Measurements from ENCODE around the gene OCA2.

The OCA2 gene

DNA sequence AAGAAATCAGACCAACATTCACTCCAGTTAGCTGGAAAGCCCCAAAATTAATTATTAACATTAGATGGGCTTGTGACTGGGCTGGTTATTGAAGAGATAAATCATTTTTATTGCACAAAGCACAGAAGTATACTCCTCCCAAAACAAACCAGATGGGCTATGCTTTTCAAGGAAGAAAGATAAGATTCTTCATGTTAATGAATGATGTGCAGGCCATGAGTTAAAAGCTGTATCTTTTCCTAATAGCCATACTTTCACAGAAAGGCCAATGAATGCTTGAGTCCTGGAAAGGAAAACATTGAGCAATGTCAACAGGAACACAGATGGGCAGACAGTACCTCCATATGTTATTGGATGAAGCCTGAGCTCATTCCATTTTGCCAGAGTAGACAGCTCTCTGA lies 55.4 kb downstream of the OCA2 start:
- no peak for DNase-seq (ENCODE audit: low read depth, low spot score)
- no peaks in the 10 kb centered on the region for H3K36me3 ChIP-seq (ENCODE audit: insufficient read depth, insufficient read length, low read length)
- no peak overlapping the region for H3K9ac ChIP-seq (ENCODE audit: insufficient read length, low read depth)
- no peaks in the 10 kb centered on the region for H3K9me3 ChIP-seq (ENCODE audit: insufficient read depth, low read length)
- H3K4me1 ChIP-seq (ENCODE audit: insufficient read depth, insufficient read length), result no peaks in the 10 kb centered on the region
- no peak overlapping the region for H3K4me3 ChIP-seq (ENCODE audit: insufficient read length, low read depth)
- H3K27me3 ChIP-seq (ENCODE audit: insufficient read depth, insufficient read length), result no peaks in the 10 kb centered on the region
- TF ChIP-seq SUZ12 (IDR thresholded peaks at IDR 0.05; ENCODE audit: extremely low read depth, insufficient read depth, insufficient read length) (no peak), ZNF274 (IDR thresholded peaks at IDR 0.05; ENCODE audit: low read depth, low read length) (no peak), YY1 (IDR thresholded peaks at IDR 0.05; ENCODE audit: insufficient read depth, insufficient read length) (no peak)

DNA sequence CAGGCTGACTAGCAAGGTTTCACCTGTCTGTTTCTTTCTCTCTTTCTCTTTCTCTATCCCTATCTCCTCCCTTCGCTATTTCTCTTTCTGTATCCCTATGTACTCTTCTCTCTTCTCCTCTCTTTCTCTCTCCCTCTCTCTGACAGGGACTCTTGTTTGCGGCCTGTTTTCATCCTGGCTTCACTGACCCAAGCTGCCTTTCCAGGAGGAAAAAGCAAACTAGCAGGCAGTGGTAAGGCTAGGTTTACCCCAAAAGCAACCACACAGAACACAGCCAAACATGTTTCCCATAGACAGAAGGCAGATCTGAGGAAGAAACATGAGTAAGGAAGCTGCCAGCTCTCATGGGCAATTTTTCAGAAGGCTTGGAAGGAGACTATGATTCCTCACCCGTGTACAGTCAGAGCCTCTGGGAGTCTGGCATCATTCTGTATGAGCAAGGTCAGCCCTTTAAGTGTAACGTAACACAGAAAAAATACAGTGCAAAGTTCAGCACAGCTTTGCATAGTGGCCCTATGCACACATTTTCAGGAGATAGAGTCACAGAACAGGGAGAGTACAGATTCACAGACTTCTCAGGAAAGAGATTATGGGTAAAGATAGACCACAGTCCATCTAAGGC lies 61.0 kb downstream of the OCA2 start:
- Histone ChIP-seq H3K4me1 (ENCODE audit: insufficient read depth, insufficient read length) (no peaks in the 10 kb centered on the region), H3K4me3 (ENCODE audit: insufficient read length, low read depth) (no peak overlapping the region), H3K9me3 (ENCODE audit: insufficient read depth, low read length) (no peaks in the 10 kb centered on the region), H3K27me3 (ENCODE audit: insufficient read depth, insufficient read length) (no peaks in the 10 kb centered on the region), H3K36me3 (ENCODE audit: insufficient read depth, insufficient read length, low read length) (no peaks in the 10 kb centered on the region), H3K9ac (ENCODE audit: insufficient read length, low read depth) (no peak overlapping the region)
- TF ChIP-seq ZNF274 (IDR thresholded peaks at IDR 0.05; ENCODE audit: low read depth, low read length), result no peak
- TF ChIP-seq YY1 (IDR thresholded peaks at IDR 0.05; ENCODE audit: insufficient read depth, insufficient read length), result no peak
- TF ChIP-seq SUZ12 (IDR thresholded peaks at IDR 0.05; ENCODE audit: extremely low read depth, insufficient read depth, insufficient read length), result no peak
- no peak for DNase-seq (ENCODE audit: low read depth, low spot score)

DNA sequence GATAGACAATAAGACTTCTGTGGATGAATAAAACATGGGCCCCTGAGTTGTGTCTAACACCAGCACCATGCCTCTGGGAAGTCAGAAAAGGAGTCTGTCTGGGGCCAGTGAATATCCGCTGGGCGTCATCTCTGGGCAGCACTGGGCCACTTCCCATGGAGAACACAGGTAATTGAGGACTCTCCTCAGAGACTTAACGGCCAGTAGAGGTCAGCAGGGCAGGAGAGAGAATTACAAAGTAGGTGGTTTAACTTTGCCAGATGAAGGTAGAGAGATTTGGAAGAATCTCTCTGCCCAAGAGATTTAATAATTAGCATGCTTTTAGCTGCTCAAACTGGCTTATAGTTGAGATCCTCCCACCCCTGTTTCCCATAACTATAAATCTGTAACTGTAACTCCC lies 65.7 kb downstream of the OCA2 start:
- H3K9me3 ChIP-seq (ENCODE audit: insufficient read depth, low read length), result no peaks in the 10 kb centered on the region
- no peaks in the 10 kb centered on the region for H3K27me3 ChIP-seq (ENCODE audit: insufficient read depth, insufficient read length)
- DNase-seq (ENCODE audit: low read depth, low spot score), result no peak
- no peak for TF ChIP-seq ZNF274 (IDR thresholded peaks at IDR 0.05; ENCODE audit: low read depth, low read length)
- no peak for TF ChIP-seq SUZ12 (IDR thresholded peaks at IDR 0.05; ENCODE audit: extremely low read depth, insufficient read depth, insufficient read length)
- TF ChIP-seq YY1 (IDR thresholded peaks at IDR 0.05; ENCODE audit: insufficient read depth, insufficient read length), result no peak
- no peak overlapping the region for H3K4me3 ChIP-seq (ENCODE audit: insufficient read length, low read depth)
- H3K36me3 ChIP-seq (ENCODE audit: insufficient read depth, insufficient read length, low read length), result no peaks in the 10 kb centered on the region
- H3K4me1 ChIP-seq (ENCODE audit: insufficient read depth, insufficient read length), result no peaks in the 10 kb centered on the region
- H3K9ac ChIP-seq (ENCODE audit: insufficient read length, low read depth), result no peak overlapping the region

DNA sequence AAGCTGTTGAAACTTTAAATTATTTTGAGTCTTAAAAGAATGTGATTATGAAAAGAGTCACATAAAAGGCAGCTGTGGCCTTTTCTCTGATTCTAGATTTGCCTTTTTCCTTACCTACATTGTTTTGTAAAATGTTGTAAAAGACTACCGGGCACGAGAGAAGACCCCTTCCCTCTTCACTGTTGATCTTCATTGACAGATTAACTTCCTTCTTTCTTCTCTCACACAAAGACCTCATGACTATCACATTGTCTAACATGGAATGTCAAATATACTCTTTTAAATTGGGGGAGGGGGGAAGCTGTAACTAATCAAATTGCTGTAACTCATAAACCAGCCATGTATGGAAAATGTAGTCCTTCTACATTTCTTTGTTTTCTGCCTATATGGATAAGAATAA lies 68.3 kb downstream of the OCA2 start:
- no peaks in the 10 kb centered on the region for H3K9me3 ChIP-seq (ENCODE audit: insufficient read depth, low read length)
- no peaks in the 10 kb centered on the region for H3K27me3 ChIP-seq (ENCODE audit: insufficient read depth, insufficient read length)
- H3K4me1 ChIP-seq (ENCODE audit: insufficient read depth, insufficient read length), result no peaks in the 10 kb centered on the region
- H3K4me3 ChIP-seq (ENCODE audit: insufficient read length, low read depth), result no peak overlapping the region
- no peak for DNase-seq (ENCODE audit: low read depth, low spot score)
- H3K36me3 ChIP-seq (ENCODE audit: insufficient read depth, insufficient read length, low read length), result no peaks in the 10 kb centered on the region
- TF ChIP-seq ZNF274 (IDR thresholded peaks at IDR 0.05; ENCODE audit: low read depth, low read length) (no peak), SUZ12 (IDR thresholded peaks at IDR 0.05; ENCODE audit: extremely low read depth, insufficient read depth, insufficient read length) (no peak), YY1 (IDR thresholded peaks at IDR 0.05; ENCODE audit: insufficient read depth, insufficient read length) (no peak)
- no peak overlapping the region for H3K9ac ChIP-seq (ENCODE audit: insufficient read length, low read depth)

DNA sequence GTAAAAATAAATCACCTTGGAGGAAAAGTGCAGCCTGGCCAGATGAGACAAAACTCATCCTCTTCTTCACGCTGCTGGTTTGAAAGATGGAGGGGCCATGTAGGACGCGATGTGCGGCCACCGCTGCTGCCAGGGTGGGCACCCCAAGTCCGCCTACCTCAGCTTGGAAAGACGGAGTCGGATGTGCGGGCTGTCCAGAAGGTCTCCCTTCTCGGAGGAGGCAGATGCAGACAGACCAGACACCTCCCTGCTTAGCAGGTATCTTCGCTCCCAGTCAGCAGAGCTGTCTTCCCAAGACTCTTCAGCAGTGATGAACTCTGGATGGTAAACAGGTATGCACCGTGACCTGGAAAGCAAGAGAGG lies 71.4 kb downstream of the OCA2 start:
- no peaks in the 10 kb centered on the region for H3K27me3 ChIP-seq (ENCODE audit: insufficient read depth, insufficient read length)
- no peaks in the 10 kb centered on the region for H3K36me3 ChIP-seq (ENCODE audit: insufficient read depth, insufficient read length, low read length)
- DNase-seq (ENCODE audit: low read depth, low spot score), result no peak
- no peak overlapping the region for H3K4me3 ChIP-seq (ENCODE audit: insufficient read length, low read depth)
- no peaks in the 10 kb centered on the region for H3K9me3 ChIP-seq (ENCODE audit: insufficient read depth, low read length)
- H3K9ac ChIP-seq (ENCODE audit: insufficient read length, low read depth), result no peak overlapping the region
- TF ChIP-seq ZNF274 (IDR thresholded peaks at IDR 0.05; ENCODE audit: low read depth, low read length) (no peak), YY1 (IDR thresholded peaks at IDR 0.05; ENCODE audit: insufficient read depth, insufficient read length) (no peak), SUZ12 (IDR thresholded peaks at IDR 0.05; ENCODE audit: extremely low read depth, insufficient read depth, insufficient read length) (no peak)
- no peaks in the 10 kb centered on the region for H3K4me1 ChIP-seq (ENCODE audit: insufficient read depth, insufficient read length)

DNA sequence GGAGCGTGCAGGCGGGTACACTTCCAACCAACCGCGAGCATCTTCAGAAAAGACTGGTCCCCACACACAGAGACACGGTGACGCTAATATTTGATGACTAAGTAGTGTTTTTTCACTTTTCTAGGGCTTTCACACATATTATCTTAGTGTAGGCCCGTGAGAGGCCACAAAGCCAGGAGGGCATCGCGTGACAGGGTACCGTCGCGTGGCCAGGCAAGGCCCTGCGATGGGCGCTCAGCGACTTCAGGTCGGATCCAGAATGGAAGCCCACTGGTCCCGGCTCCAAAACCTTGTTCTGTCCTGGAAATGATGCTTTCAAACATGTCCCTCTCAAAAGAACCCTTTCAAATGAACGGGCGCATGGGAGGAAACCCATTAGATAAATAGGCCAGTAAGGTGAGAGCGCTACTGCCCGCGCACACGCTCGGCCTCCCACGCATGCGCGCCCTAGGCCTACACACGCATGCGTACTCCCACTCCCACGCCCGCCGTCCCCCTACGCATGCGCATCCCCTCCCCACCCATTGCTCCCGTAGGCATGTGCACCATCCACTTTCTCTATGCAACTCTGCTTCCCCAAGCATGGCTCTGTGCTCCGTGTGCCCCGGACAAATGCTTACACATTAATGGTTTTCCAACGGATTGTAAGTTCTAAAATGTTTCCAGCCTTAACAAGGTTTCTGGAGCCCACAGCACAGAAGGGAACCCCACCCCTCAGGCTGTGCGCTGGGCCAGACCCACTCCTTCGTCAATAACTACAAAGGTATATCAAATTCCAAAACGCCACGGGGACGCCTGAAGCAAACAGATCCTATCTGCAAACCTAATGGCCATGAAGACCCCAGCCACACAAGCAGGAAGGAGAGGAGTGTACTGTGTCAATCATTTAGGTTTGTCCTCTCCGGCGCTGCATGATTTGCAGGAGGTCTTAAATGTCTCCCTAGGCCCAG lies 72.1 kb downstream of the OCA2 start:
- Histone ChIP-seq H3K4me1 (ENCODE audit: insufficient read depth, insufficient read length) (no peaks in the 10 kb centered on the region), H3K27me3 (ENCODE audit: insufficient read depth, insufficient read length) (no peaks in the 10 kb centered on the region), H3K9ac (ENCODE audit: insufficient read length, low read depth) (no peak overlapping the region), H3K4me3 (ENCODE audit: insufficient read length, low read depth) (no peak overlapping the region), H3K9me3 (ENCODE audit: insufficient read depth, low read length) (no peaks in the 10 kb centered on the region), H3K36me3 (ENCODE audit: insufficient read depth, insufficient read length, low read length) (no peaks in the 10 kb centered on the region)
- no peak for DNase-seq (ENCODE audit: low read depth, low spot score)
- TF ChIP-seq ZNF274 (IDR thresholded peaks at IDR 0.05; ENCODE audit: low read depth, low read length), result no peak
- TF ChIP-seq SUZ12 (IDR thresholded peaks at IDR 0.05; ENCODE audit: extremely low read depth, insufficient read depth, insufficient read length), result no peak
- TF ChIP-seq YY1 (IDR thresholded peaks at IDR 0.05; ENCODE audit: insufficient read depth, insufficient read length), result no peak

DNA sequence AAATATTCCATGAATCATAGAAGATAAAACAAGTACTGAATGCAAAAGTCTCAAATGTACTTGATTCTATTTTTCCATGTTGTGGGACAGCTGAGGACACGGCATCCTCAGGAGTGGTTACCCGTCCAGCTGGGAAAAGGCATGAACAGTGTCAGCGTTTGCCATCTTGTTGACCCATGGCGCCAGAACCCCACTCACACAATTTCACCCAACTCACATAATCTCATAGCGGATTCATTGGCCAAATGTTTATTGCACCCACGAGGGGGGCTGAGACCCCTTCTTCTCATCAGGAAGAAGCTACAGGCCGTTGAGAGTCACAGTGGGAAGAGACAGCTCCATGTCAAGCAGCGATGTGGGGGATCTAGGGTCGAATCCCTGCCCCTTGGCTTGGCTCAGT lies 72.9 kb downstream of the OCA2 start:
- H3K9ac ChIP-seq (ENCODE audit: insufficient read length, low read depth), result no peak overlapping the region
- H3K9me3 ChIP-seq (ENCODE audit: insufficient read depth, low read length), result no peaks in the 10 kb centered on the region
- DNase-seq (ENCODE audit: low read depth, low spot score), result no peak
- no peak overlapping the region for H3K4me3 ChIP-seq (ENCODE audit: insufficient read length, low read depth)
- H3K4me1 ChIP-seq (ENCODE audit: insufficient read depth, insufficient read length), result no peaks in the 10 kb centered on the region
- H3K36me3 ChIP-seq (ENCODE audit: insufficient read depth, insufficient read length, low read length), result no peaks in the 10 kb centered on the region
- TF ChIP-seq YY1 (IDR thresholded peaks at IDR 0.05; ENCODE audit: insufficient read depth, insufficient read length) (no peak), SUZ12 (IDR thresholded peaks at IDR 0.05; ENCODE audit: extremely low read depth, insufficient read depth, insufficient read length) (no peak), ZNF274 (IDR thresholded peaks at IDR 0.05; ENCODE audit: low read depth, low read length) (no peak)
- H3K27me3 ChIP-seq (ENCODE audit: insufficient read depth, insufficient read length), result no peaks in the 10 kb centered on the region

Measured in NT2/D1 (cell line).